Aorta (tissue), 5 donors: ENCODE measurements around the gene RIN3. TPM values are rescaled to one million over a fixed set of nuclear protein-coding genes. Genes with fewer than 3 reads are reported as not detected.

Source experiments
- ATAC-seq: fragments of 200-7000 bp; cut with Tn5 transposase; one replicate; pipeline ENCODE4 v1.9.1; 2022; ENCODE audit warnings: moderate library complexity; ENCODE audit not compliant: low FRiP score
- DNase-seq, 2 donors: peaks; one replicate each; pipeline ENCODE4 v3.0.0-alpha.2; 2020
- H3K27ac ChIP-seq, 2 donors: one replicate each; pipeline ENCODE4 v1.5.1; 2013; ENCODE audit warnings: low read length in 2 of 2, mild to moderate bottlenecking in 2 of 2, moderate library complexity in 2 of 2, control low read depth in 1 of 2, inconsistent platforms in 1 of 2, low read depth in 1 of 2
- H3K27me3 ChIP-seq, 2 donors: one replicate each; pipeline ENCODE4 v1.6.1; 2013; ENCODE audit warnings: control low read depth in 1 of 2, low read length in 1 of 2, mild to moderate bottlenecking in 1 of 2, moderate library complexity in 1 of 2; ENCODE audit not compliant: insufficient read depth in 2 of 2, control insufficient read depth in 1 of 2
- H3K36me3 ChIP-seq, 2 donors: one replicate each; pipeline ENCODE4 v1.6.1; 2013; ENCODE audit warnings: control low read depth in 1 of 2, low read length in 1 of 2, mild to moderate bottlenecking in 1 of 2; ENCODE audit not compliant: insufficient read depth in 2 of 2, control insufficient read depth in 1 of 2
- H3K4me1 ChIP-seq, 2 donors: one replicate each; pipeline ENCODE4 v1.6.1; 2013; ENCODE audit warnings: low read length in 2 of 2, control low read depth in 1 of 2, mild to moderate bottlenecking in 1 of 2, moderate library complexity in 1 of 2; ENCODE audit not compliant: insufficient read depth in 2 of 2, control insufficient read depth in 1 of 2
- H3K4me3 ChIP-seq, 2 donors: one replicate each; pipeline ENCODE4 v1.5.1; 2013; ENCODE audit warnings: low read length in 2 of 2, control low read depth in 1 of 2, mild to moderate bottlenecking in 1 of 2
- H3K9me3 ChIP-seq: one replicate; pipeline ENCODE4 v1.6.1; 2013; ENCODE audit warnings: mild to moderate bottlenecking, low read length; ENCODE audit not compliant: control insufficient read depth
- WGBS, 2 donors: extraction: QIAGEN DNeasy Blood & Tissue Kit; methylation state at CpG; one replicate each; pipeline ENCODE4 v1.1.7; 2013; 5-methylcytosine and 5-hydroxymethylcytosine counted together
- intact Hi-C, 2 donors: fragments of 100-400 bp; cut with DNase I; formaldehyde crosslinking; loops; one replicate each; pipeline versions ENCODE4 v1.14.2 to v1.15.0; 2022
- polyA plus RNA-seq, 2 donors: library from polyadenylated mRNA; stranded (reverse); fragments of 200-250 nt; gene quantifications; one replicate each; pipeline ENCODE4 v1.2.3, GENCODE V29; 2013
- total RNA-seq, 2 donors: library from RNA; stranded (reverse); fragmentation: NEBNext Ultra II Directional; extraction: Animal tissue kit (Norgen Biotek cat#: 25700); gene quantifications; one replicate each; pipeline ENCODE4 v1.2.1, GENCODE V29; 2021
- donor health status: healthy with polysubstance abuse.
- donor health status: Bipolar disorder and iron deficiency.
- donor health status: DM: no; HTN: no; CAD: no.
- donor health status: DM: no; HTN: no; CAD: no.
- donor health status: DM: yes; HTN: yes; CAD: no.

Gene RIN3
- total and polyA plus RNA-seq, 4 donors = 10.5 to 53.8 (median 30.1) TPM

DNA sequence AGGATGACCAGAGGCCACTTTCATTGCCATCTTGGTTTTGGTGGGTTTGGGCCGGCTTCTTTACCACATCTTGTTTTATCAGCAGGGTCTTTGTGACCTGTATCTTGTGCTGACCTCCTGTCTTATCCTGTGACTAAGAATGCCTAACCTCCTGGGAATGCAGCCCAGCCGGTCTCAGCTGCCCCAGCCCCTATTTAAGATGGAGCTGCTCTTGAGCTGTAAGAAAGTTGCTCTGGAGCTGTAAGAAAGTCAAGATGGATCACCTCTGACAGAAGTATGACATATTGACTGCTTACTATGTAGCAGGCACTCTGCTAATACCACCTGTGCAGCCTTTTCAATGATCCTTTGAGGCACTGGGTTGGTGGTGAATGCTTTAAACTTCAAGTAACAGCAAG is 52.1 kb downstream of the RIN3 start:
- H3K4me3 ChIP-seq = no peak overlapping the region
- ATAC-seq = no peak
- no peak for DNase-seq
- intact Hi-C loops = no loop called here
- 85 to 90% methylated on average over 2 of the region's 2 CpGs for WGBS, 2 donors
- H3K4me1 ChIP-seq = peaks cover 0 to 3% of the 10 kb centered on the region in 2 donors
- no peak overlapping the region for H3K27ac ChIP-seq
- peaks cover 0 to 2% of the 10 kb centered on the region in 2 donors for H3K36me3 ChIP-seq
- H3K9me3 ChIP-seq = no peaks in the 10 kb centered on the region
- H3K27me3 ChIP-seq = no peaks in the 10 kb centered on the region

DNA sequence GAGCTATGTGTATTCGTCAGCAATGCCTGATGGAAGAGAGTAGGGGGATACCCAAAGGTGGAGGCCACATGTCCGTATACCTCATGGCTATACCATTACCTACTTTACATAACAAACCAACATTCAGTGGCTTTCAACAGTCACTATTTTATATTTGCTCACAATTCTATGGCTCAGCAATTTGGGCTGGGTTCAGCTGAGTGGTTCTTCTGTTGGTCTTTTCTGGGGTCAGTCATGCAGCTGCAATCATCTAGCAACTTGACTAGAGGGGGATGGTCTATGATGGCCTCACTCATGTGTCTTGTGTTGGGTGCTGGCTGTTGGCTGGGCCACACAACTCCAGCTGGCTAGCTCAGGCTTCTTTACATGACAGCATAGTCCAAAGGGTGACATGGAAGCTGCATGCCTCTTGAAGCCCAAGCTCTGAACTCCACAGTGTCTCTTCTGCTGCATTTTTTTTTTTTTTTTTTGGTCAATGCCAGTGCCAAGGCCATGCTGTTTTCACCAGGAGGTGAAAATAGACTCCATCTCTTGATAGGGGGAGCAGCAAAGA is 53.7 kb downstream of the RIN3 start:
- intact Hi-C loops = no loop called here
- no peaks in the 10 kb centered on the region for H3K27me3 ChIP-seq
- H3K27ac ChIP-seq = no peak overlapping the region
- DNase-seq = no peak
- peaks cover 0 to 2% of the 10 kb centered on the region in 2 donors for H3K36me3 ChIP-seq
- 96 to 99% methylated on average over 2 of the region's 2 CpGs for WGBS, 2 donors
- ATAC-seq = no peak
- H3K4me1 ChIP-seq = peaks cover 0 to 3% of the 10 kb centered on the region in 2 donors
- no peak overlapping the region for H3K4me3 ChIP-seq
- no peaks in the 10 kb centered on the region for H3K9me3 ChIP-seq

DNA sequence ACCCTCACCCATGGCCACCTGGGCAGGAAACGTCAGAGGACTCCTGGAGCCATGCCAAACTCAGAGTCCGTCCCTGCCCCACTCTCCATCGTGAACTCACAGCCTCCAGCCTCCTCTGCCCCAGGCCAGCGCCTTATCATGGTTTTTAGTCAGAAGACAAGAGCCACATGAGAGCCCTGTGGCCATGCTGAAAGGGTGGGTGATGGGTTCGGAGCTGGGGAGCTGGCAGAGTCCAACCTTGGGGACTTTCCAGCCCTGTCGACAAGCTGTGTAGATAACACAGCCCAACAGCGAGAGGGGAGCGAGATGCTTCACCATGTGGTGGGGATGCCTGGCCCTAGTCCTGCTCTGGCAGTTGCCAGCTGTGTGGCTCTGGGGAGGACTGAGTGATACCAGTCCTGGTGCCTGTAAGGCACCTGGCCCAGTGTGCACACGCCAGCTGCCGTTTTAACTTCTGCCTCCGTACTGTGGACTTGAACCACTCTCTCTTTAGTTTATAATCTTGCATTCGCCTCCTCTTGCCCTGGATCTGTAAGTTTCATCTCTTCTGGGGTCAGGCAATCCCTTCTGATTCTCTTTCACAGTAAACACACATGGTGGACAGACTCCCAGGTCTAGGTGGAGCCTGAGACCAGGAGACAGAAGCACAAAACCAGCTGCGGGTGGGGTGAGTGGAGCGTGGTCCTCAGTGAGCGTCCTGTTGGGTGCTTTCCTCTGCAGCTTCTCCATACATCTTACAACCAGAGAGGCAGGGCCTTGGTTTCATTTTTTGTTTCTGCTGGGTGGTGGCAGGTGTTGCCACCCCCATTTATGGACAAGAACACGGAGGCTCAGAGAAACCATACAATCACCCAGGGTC is 55.3 kb downstream of the RIN3 start:
- DNase-seq = peak in 1 of 2 donors; percentile 60
- no peak for ATAC-seq
- no peak overlapping the region for H3K4me3 ChIP-seq
- intact Hi-C loops = no loop called here
- H3K27me3 ChIP-seq = no peaks in the 10 kb centered on the region
- no peaks in the 10 kb centered on the region for H3K9me3 ChIP-seq
- H3K27ac ChIP-seq = no peak overlapping the region
- 34 to 36% methylated on average over 16 of the region's 16 CpGs for WGBS, 2 donors
- H3K36me3 ChIP-seq = peaks cover 0 to 2% of the 10 kb centered on the region in 2 donors
- peaks cover 0 to 2% of the 10 kb centered on the region in 2 donors for H3K4me1 ChIP-seq

DNA sequence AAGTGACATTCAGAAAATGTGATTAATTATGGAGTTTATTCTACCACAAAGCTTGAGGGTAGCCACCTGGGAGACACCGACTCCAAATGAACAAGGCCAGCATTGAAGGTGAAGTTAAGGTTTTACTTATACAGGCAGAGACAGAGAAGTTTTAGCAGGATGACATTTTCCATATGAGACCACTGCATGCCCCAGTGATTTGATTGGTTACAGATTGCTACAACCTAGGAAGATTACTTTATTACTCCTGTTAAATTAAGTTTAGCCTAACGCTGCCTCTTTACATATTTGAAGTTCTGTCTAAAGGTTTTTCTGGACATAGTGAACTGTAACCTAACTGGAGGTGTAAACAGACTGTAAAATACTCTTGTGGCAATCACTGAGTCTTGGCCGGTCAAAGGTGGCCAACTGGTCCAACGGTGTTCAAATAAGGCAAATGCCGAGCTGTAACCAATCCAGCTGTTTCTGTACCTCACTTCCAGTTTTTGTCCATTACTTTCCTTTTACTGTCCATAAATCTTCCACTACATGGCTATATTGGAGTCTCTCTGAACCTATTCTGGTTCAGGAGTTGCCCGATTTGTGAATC is 57.2 kb downstream of the RIN3 start:
- no peaks in the 10 kb centered on the region for H3K9me3 ChIP-seq
- H3K4me3 ChIP-seq = no peak overlapping the region
- 95 to 98% methylated on average over 6 of the region's 6 CpGs for WGBS, 2 donors
- no peak overlapping the region for H3K27ac ChIP-seq
- ATAC-seq (no peak), DNase-seq (no peak)
- no peaks in the 10 kb centered on the region for H3K4me1 ChIP-seq
- H3K27me3 ChIP-seq = no peaks in the 10 kb centered on the region
- peaks cover 0 to 2% of the 10 kb centered on the region in 2 donors for H3K36me3 ChIP-seq
- intact Hi-C loops = no loop called here

DNA sequence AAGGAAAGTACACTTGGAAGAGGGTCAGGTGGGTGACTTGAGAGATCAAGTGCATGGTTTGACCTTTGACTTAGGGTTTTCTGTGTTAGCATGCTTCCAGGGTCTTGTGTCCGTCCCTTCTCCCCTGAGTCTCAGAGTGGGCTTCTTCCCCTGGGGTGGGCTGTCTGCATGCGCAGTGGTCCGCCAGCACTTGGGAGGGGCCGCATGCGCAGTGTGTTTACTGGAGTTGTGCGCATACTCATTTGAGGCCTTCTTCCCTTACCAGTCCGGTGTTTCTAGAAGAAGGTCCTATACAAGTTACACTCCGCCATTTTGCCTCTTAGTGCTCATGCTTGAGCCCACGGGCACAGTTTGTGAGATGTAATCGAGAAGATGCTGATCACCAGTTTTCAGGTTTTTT is 58.5 kb downstream of the RIN3 start:
- Histone ChIP-seq H3K36me3 (no peaks in the 10 kb centered on the region), H3K4me3 (no peak overlapping the region), H3K9me3 (no peaks in the 10 kb centered on the region), H3K4me1 (no peaks in the 10 kb centered on the region), H3K27ac (no peak overlapping the region), H3K27me3 (no peaks in the 10 kb centered on the region)
- DNase-seq (no peak), ATAC-seq (no peak)
- intact Hi-C loops = no loop called here
- 98 to 100% methylated on average over 10 of the region's 10 CpGs for WGBS, 2 donors

- H3K4me1 ChIP-seq = no peaks in the 10 kb centered on the region
- DNase-seq (no peak), ATAC-seq (no peak)
- H3K4me3 ChIP-seq = no peak overlapping the region
- 75 to 83% methylated on average over 8 of the region's 8 CpGs for WGBS, 2 donors
- H3K27ac ChIP-seq = no peak overlapping the region
- H3K27me3 ChIP-seq = no peaks in the 10 kb centered on the region
- no peaks in the 10 kb centered on the region for H3K36me3 ChIP-seq
- H3K9me3 ChIP-seq = no peaks in the 10 kb centered on the region
- intact Hi-C loops = no loop called here
Observed at GRCh38 chr14:92573761-92574498, 60.3 kb downstream of the RIN3 start.

- no peaks in the 10 kb centered on the region for H3K27me3 ChIP-seq
- no peak overlapping the region for H3K4me3 ChIP-seq
- 94% methylated on average over 7 of the region's 7 CpGs for WGBS, 2 donors
- no peaks in the 10 kb centered on the region for H3K36me3 ChIP-seq
- H3K4me1 ChIP-seq = no peaks in the 10 kb centered on the region
- no peak overlapping the region for H3K27ac ChIP-seq
- intact Hi-C loops = no loop called here
- no peak for ATAC-seq
- H3K9me3 ChIP-seq = no peaks in the 10 kb centered on the region
- no peak for DNase-seq
Observed at GRCh38 chr14:92575061-92575747, 61.6 kb downstream of the RIN3 start.

- no peaks in the 10 kb centered on the region for H3K36me3 ChIP-seq
- H3K4me1 ChIP-seq = no peaks in the 10 kb centered on the region
- DNase-seq = no peak
Observed at GRCh38 chr14:92575748-92576303, 62.2 kb downstream of the RIN3 start.

More at GRCh38 chr14:92575748-92576303, 62.2 kb downstream of the RIN3 start:
- H3K9me3 ChIP-seq = no peaks in the 10 kb centered on the region
- WGBS, 2 donors = 92 to 94% methylated on average over 7 of the region's 7 CpGs
- ATAC-seq = no peak
- no peak overlapping the region for H3K4me3 ChIP-seq
- intact Hi-C loops = no loop called here
- no peak overlapping the region for H3K27ac ChIP-seq
- no peaks in the 10 kb centered on the region for H3K27me3 ChIP-seq
